ENCODE results near the gene MTSS2.

MTSS2 gene

GRCh38 chr16:70698901-70699300 is 13.0 kb upstream of the MTSS2 start:
- no peak for DNase-seq

DNA sequence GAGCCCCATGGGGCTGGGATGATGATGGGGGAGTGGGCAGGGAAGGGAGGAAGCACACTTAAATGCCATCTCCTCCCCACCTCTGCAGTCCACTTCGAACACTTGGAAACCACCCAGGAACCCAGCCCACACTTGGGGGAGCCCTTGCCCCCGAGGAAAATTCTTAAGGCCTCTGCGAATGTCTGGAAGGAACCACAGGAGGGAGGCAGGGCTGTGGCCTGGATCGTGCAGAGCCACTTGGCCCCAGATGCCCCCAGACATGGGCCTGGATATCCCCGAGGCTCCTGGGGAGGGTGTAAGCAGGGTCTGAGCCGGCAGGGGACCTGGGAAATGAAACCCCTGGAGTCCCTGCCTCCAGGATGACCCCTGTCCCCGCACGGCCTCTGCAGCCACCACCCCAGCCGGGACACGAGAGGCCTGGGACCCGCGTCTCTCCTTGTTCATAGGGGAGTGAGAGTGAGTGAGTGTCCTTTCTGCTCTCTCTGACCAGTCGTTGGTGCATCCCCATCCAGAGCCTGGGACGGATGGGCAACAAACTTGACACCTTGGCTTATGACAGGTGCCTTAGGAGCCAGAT is 11.8 kb upstream of the MTSS2 start:
- peak; percentile 89 for DNase-seq

DNA sequence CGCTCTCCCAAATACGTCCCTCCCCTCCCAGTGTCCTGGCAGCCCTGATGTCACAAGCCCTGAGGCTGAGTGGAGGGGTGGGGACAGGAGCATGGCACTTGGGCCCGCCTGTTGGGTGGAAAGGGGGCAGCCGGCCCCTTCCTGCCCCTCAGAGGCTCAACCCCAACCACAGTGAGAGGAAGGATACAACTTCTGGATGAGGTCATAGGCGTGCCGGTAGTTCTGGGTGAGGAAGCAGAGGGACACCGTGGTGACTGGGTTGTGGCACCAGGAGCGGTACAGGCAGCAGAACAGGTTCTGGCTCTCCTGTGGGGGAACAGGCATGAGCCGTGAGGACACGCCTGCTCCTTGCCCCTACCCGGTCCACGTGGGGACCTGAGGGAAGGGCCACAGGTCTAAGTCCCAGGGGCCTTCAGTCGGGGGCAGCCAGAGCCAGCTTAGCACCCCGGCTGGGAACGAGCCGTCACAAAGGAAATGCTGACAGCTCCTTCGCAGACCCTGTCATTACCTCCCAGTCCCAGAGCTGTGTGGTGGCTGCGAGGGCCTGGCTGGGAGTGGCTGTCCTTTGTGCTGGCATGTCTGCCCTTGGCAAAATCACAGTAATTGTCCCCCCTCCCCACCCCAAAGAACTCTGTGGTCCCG is 11.2 kb upstream of the MTSS2 start:
- peak; percentile 88 for DNase-seq

DNA sequence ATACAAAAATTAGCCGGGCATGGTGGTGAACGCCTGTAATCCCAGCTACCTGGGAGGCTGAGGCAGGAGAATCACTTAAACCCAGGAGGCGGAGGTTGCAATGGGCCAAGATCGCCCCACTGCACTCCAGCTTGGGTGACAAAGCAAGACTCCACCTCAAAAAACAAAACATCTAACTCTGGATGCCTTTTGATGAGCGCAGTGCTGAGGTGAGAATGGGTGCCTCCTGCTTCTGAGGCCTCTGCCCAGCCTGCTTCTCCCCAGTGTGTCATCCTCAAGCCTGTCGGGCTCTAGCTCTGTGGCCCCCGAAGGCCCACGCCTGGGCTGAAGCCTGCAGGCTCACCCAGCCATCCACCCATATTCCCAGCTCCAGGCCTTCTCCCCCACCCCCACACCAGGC is 10.5 kb upstream of the MTSS2 start:
- no peak for DNase-seq

- peak; percentile 67 for DNase-seq
Measured at GRCh38 chr16:70695331-70696070, 9.6 kb upstream of the MTSS2 start.

- no peak for DNase-seq
Measured at GRCh38 chr16:70694868-70695218, 9.0 kb upstream of the MTSS2 start.

- peak; percentile 97 for DNase-seq
Measured at GRCh38 chr16:70694088-70694867, 8.4 kb upstream of the MTSS2 start.

- DNase-seq, result no peak
Measured at GRCh38 chr16:70692873-70693671, 7.2 kb upstream of the MTSS2 start.

GRCh38 chr16:70692130-70692872 is 6.4 kb upstream of the MTSS2 start:
- no peak for DNase-seq

GRCh38 chr16:70691223-70692129 is 5.6 kb upstream of the MTSS2 start:
- DNase-seq, result peak; percentile 94

DNA sequence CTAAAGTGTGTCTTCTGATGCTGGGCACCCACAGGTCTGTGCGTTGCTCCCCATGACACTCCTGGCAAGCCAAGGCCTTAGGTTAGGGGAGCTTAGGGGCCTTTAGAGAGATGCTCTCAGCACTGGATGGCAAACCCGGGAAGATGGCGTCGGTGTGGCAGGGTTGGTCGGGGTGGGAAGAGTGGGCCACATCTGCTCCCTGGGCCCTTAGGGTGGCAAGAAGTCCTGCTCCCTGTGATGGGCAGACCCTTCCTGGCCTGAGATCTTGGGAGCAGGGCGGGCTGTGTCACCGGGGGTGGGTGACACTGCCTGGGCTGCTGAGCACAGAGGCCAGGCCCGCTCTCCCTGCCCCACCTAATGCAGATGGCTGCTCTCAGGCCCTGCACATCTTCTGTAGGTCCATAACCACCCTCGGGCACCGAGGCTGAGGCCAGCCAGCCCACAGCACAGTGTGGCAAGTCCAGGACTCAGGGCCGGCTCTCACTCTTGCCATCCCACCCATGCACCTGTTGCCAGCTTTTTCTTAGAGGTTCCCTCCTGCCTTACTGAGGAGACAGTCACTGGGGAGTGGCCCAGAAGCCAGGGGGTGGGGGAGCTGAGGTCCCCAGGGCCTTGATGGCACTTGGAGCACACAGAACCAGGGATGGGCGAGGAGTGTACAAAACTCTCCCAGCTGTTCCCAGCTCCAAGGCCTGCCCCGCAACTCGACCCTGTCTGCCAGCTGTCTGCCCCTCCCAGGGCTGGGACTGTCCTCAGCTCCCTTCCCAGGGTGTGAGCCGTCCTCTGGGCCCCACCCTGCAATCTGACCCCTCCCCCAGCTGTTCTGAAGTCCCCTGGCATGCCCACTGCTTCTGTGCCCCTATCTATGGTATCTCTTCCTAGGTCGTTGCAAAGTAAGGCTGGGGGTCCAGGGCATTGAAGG is 4.4 kb upstream of the MTSS2 start:
- no peak for DNase-seq

DNA sequence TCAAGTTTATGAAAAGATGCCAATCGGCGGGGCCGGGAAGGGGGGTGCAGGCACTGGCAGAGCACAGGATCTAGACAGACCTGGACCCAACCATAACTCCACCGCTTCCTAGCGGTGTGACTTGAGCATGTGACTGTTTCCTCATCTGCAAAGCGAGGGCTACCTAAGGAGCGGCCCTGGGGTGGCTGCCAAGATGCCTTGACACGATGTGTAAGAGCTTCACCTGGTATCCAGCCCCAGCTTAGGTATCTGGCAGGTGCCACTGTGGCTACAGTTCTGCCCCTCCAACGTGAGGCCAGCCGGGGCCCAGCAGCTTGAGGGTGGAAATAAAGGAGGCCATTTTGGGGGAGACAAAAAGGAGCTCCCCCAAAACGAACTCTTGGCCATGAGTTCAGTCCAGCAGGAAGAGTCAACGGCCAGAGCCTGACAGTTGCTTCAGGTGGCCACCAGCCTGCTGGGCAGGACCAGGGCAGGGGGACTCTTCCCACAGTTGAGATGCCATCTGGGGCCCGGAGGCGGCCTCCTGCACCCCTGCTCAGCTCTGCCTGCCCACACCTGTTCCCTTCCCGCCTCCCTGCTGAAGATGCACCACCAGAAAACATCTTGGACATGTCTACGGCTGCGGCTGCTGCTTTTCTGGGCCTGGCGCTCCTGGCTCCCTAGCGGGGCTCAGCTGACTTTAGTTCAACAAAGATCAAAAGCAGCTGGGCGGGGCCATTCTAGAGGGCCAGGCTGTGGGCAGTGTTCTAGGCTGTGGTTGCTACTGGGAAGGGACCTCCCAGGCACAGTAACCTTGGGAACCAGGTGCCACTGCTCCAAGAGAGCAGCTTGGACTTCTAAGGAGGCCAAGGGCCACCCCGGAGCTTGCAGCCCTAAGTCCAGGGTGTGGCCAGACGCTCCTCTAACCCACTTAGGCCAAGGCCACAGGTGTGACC is 3.4 kb upstream of the MTSS2 start:
- no peak for DNase-seq

DNA sequence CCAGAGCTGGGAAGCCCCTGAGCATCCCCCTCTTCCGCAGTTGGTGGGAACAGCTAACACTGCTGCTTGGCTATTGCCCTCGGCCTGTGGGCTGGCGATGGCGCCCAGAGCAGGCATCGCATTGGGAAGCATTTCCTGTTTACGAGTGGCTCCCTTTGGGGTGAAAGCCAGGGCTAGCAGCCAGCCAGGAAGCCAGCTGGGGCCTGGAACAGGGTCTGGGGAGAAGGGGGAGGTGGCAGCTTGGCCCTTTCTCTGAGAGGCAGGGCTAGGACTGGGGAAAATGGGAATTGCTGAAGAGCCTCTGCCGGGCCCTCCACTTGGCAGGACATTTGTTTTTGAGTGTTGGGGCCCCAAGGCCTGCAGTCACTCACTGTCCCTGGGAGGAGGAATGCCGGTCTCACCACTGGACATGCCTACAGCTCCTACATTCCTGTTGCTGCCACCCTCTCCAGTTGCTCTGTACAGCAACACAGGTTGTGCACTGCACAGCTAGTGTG is 2.4 kb upstream of the MTSS2 start:
- DNase-seq, result peak; percentile 59

DNA sequence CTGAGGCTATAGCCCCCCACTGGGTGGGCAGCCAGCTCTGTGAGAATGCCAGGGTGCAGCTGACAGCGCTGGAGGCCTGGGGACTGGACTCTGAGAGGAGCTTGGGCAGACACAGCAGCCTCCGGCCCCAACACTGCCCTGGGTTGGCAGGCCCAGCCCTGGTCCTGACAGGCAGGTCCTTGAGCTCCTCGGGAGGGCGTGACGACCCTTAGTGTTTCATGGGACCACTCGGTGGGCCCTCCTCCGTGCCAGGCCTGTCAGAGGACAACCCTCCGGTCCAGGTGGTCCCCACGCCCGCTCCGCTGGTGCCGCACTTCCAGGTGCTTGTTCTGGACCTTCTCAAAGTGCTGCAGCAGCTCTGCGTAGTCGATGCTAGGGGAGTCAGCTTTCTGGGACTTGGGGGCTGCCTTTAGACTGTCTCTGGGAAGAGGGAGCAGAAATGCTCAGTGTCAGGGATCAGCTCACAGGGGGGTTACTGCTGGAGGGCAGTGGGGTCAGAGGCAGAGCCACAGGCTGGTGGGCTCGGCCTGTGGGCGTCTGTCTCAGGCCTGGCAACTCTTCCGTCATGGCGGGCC is 1.9 kb upstream of the MTSS2 start:
- no peak for DNase-seq

GRCh38 chr16:70687102-70687511 is 1.3 kb upstream of the MTSS2 start:
- no peak for DNase-seq

- no peak for DNase-seq
Measured at GRCh38 chr16:70686376-70687101, 686 bp upstream of the MTSS2 start.

Measured in EL (cell line).